GM19035 (cell line): ENCODE results near the gene MYO9B.
"Not testable (repeated sequence)": the region's sequence is repeated elsewhere in the genome, so short reads cannot be mapped to it uniquely, and the experiment has no call there.

ENCODE experiments used
- ATAC-seq: cut with Tn5 transposase; IDR thresholded peaks from one replicate; pipeline ENCODE4 v1.9.1; 2021; ENCODE audit not compliant: unreplicated experiment

Gene MYO9B

DNA sequence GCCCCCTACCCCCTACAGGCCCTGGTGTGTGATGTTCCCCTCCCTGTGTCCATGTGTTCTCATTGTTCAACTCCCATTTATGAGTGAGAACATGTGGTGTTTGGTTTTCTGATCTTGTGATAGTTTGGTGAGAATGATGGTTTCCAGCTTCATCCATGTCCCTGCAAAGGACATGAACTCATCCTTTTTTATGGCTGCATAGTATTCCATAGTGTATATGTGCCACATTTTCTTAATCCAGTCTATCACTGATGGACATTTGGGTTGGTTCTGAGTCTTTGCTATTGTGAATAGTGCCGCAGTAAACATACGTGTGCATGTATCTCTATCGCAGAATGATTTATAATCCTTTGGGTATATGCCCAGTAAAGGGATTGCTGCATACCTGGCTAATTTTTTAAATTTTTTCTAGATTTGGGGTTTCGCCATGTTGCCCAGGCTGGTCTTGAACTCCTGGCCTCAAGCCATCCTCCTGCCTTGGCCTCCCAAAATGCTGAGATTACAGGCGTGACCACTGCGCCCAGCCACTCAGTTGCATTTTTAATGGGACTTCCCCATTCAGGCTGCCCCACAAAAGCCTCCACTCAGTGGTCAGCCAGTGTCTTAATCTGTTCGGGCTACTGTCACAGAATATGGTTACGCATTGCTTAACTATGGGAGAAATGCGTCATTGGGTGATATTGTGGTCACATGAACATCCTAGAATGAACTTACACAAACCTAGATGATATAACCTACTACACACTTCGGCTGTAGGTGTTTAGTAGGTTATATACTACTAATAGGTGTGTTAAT is 62.7 kb downstream of the MYO9B start:
- not testable (repeated sequence) for ATAC-seq

DNA sequence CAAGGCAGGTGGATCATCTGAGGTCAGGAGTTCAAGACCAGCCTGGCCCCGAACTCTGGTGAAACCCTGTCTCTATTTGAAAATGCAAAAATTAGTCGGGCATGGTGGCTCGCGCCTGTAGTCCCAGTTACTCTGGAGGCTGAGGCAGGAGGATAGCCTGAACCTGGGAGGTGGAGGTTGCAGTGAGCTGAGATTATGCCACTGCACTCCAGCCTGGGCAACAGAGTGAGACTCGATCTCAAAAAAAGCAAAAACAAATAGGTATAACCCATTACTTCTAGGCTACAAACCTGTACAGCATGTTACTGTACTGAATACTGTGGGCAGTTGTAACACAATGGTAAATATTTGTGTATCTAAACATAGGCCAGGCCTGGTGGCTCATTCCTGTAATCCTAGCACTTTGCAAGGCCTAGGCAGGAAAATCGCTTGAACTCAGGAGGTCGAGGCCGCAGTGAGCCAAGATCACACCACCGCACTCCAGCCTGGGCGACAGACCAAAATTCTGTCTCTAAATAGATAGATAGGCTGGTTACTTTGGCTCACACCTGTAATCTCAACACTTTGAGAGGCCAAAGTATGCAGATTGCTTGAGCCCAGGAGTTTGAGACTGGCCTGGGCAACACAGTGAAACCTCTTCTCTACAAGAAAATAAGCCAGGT is 63.5 kb downstream of the MYO9B start:
- ATAC-seq = no peak

DNA sequence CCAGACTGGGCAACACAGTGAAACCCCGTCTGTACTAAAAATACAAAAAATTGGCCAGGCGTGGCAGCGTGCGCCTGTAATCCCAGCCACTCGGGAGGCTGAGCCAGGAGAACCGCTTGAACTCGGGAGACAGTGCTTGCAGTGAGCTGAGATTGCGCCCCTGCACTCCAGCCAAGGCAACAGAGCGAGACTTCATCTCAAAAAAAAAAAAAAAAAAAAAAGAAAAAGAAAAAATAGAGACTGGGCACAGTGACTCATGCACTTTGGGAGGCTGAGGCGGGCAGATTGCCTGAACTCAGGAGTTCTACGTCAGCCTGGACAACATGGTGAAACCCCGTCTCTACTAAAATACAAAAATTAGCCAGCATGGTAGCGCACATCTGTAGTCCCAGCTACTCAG is 69.2 kb downstream of the MYO9B start:
- ATAC-seq = not testable (repeated sequence)

DNA sequence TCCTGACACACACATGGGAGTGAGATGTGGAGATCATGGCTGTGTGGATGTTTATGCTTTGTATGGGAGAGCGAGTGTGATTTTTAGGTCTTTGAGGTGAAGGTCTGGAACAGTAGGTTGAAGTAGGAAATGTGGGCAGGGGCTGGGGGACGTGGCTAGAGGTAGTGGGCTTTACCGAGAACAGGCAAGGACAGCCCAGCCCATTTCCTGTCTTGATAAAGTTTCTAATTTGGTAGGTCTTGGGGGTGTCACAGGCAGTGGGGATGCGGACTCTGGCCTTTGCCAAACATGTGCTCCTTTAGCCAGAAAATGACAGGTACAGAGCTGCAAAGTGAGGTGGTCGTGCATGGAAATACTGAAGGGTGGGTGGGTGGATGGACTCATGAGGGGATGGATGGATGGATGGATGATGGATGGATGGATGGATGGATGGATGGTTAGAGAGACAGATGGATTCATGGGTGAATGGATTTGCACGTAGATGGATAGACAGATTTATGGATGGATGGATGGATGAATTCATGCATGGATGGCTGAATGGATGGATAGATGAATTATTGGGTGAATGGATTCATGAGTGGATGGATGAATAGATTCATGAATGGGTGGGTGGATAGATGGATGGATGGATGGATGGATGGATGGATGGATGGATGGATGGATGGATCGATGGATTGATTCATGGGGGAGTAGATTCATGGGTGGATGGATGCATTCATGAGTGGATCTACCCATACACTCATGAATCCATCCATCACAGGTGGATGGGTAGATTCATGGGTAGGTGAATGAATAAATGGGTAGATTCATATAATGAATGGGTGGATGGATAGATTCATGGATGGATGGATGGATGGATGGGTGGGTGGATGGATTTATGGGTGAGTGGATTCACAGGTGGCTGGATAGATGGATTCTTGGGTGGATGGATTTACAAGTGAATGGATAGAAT is 70.2 kb downstream of the MYO9B start:
- no peak for ATAC-seq

DNA sequence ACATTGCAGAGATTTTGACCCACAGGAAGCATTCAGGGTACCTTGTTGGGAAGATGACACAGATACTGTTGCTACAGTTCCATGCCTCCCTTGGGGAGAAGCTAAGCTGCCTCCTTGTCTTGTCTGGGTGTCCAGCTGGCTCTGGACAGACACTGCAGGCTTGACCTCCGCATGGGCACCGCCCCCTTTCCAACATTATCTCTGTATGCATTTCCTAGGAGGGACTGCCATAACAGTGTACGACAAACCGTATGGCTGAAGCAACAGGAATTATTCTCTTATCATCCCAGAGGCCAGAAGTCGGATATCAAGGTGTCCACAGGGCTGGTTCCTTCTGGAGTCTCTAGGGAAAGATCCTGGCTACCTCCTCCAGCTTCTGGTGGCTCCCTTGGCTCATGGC is 72.6 kb downstream of the MYO9B start:
- ATAC-seq = no peak

DNA sequence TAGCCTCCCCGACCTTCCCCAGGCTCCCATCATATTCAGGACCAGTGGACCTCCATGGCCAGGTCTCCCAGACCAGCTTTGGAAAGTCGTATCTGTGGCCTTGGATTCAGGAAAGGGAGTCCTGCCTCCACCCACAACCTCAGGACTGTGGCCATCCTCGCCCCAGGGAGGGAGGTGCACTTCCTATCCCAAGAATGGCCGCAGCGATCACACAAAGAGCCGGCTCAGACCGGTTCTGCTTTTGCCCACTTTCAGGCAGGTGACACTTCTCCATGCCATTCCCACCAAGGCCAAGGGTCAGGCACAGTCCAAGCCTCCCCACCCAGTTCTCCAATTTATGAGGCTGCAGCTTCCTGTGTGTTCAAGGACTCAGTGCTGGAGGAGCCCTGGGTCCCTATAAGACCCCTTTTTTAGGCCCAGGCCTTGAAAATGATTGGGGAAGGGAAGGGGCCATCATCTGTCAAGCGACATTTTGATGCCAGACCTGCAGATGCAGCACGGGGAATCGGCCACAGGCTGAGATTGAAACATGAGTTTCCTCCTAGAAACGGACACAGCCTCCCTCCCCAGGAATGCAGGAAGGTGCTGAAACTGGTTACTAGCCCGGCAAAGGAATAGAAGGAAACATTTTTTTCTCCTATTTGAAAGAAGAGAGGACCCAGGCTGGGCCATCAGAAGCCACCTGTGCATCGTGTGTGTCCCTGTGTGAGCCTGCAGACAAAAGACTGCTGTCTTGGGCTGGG is 74.0 kb downstream of the MYO9B start:
- no peak for ATAC-seq

DNA sequence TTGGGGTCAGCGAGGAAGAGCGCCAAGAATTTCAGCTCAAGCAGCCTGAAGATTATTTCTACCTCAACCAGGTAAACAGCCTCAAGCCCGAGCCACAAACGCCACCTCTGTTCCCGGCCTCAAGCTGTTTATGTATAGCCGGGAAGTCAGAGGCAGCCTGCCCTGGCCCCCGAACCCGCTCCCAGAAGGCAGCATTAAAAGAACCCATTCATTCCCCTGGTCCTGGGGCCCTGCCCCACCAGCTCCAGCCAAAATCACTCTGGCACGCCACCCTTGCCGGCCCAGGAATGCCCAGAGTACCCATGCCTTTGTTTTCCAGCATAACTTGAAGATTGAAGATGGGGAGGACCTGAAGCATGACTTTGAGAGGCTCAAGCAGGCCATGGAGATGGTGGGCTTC is 78.4 kb downstream of the MYO9B start:
- ATAC-seq = no peak

DNA sequence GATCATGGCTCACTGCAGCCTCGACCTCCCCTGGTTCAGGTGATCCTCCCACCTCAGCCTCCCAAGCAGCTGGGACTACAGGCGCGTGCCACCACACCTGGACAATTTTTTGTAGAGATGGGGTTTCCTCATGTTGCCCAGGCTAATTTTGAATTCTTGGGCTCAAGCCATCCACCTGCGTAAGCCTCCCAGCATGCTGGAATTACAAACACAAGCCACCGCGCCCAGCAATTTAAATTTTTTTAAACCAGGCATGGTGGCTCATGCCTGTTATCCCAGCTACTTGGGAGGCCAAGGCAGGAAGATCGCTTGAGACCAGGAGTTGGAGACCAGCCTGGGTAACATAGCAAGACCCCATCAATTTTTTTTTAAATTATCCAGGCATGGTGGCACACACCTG is 79.7 kb downstream of the MYO9B start:
- no peak for ATAC-seq

DNA sequence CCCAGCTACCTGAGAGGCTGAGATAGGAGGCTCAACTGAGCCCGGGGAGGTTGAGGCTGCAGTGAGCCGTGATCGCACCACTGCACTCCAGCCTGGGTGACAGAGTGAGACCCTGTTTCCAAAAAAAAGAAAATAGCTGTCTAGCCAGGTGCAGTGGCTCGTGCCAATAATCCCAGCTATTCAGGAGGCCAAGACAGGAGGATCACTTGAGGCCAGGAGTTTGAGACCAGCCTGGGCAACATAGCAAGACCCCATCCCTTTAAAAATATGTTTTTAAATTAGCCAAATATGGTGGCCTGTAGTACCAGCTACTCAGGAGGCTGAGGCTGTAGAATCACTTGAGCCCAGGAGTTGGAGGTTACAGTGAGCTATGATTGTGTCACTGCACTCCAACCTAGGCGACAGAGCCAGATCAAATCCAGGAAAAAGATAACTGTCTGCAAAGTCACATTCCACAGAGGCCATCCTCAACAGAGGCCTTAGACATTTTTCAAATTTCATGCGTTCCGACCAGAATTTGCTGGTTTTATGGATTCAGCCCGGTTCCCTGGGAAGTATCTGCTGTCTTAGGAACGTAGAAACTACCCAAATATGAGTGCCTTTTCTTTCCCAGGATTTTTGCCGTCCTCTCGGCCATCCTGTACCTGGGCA is 80.8 kb downstream of the MYO9B start:
- no peak for ATAC-seq

DNA sequence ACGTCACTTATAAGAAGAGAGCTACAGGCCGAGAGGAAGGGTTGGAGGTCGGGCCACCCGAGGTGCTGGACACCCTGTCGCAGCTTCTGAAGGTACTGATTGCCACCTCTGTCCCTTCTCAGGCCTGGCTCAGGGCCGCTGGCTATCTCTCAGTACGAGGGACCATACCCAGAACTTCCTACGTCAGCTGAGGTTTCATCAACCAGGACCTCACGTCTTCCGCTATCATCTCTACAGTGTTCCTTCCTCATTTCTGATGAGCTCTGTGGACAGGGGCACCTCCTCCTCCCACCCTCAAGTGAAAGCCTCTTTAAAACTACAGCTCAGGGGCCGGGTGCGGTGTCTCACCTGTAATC is 81.3 kb downstream of the MYO9B start:
- ATAC-seq = no peak

DNA sequence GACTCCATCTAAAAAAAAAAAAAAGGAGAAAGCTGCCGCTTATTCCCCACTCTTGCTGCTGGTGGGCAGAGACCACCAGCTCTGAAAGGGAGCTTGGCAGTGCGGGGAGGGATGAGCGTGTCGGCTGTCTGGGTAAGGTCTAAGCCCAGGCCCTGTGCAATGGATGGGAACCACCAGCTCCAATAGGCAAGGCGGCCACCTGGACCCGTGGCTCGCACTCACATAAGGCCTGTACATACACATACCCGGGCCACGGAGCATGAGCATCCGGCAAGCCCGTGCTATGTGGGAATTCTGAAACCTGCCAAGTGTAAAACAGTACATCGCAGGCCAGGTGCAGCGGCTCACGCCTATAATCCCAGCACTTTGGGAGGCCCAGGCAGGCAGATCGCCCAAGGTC is 83.0 kb downstream of the MYO9B start:
- no peak for ATAC-seq

DNA sequence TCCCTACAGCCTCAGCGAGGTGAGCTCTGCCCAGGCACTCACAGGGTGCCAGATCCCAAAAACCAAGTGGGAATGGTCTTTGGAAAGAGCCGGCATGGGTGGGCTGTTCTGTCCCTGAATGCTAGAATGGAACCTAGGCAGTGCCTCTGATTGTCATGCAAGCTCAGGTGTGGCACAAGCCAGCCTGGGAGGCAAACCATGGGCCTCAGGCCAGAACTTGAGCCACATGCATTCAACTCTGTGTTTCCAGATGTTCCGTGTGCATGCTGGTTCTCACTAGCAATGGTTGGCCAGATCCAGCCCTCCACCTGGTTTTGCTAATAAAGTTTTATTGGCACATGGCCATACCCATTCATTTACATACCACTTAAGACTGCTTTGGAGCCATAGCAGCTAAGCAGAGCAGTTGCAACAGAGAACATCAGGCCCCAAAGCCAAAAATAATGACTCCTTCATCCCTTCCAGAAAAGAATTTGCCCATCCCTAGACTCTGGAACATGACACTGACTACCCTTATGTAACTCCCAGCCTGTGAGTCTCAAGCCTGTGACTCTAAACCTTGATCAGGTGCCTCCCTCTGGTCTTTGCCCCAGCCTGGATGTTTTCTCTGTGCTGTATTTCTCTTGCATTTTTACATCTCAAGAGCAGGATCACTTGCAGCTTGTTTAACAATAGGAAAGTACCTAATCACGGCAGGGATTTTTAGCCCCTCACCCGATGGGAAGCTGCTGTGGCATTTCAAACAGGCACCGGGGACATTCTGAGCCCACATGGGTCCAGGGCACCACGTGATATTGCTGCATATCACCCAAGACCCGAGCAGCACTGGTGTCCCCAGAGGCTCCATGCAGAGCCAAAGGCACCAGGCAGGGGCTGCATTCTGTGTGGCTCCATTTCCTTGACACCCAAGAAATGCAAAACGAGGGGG is 84.2 kb downstream of the MYO9B start:
- ATAC-seq = no peak

DNA sequence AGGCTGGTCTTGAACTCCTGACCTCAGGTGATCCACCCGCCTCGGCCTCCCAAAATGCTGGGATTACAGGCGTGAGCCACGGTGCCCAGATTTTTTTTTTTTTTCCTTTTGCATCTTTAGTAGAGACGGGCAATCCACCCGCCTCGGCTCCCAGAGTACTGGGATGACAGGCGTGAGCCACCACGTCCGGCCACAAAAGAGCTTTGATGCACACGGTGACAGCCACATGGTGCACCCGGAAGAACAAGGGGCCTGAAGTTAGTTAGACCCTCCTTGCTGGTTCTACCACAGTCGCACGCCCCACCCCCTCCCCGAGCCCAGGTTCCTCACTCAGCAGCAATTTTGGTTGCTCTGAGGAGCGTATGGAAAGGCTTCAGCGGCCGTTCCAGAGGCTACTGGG is 85.3 kb downstream of the MYO9B start:
- no peak for ATAC-seq

DNA sequence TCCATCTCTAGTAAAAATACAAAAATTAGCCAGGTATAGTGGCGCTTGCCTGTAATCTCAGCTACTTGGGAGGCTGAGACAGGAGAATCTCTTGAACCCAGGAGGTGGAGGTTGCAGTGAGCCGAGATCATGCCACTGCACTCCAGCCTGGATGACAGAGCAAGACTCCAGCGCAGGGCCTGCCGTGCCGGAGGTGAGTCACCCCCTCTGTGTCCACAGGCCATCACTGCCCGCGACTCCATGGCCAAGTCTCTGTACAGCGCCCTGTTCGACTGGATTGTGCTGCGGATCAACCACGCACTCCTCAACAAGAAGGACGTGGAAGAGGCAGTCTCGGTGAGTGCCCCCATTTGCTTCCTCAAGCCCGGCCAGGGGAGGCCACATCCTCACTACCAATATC is 86.6 kb downstream of the MYO9B start:
- not testable (repeated sequence) for ATAC-seq

DNA sequence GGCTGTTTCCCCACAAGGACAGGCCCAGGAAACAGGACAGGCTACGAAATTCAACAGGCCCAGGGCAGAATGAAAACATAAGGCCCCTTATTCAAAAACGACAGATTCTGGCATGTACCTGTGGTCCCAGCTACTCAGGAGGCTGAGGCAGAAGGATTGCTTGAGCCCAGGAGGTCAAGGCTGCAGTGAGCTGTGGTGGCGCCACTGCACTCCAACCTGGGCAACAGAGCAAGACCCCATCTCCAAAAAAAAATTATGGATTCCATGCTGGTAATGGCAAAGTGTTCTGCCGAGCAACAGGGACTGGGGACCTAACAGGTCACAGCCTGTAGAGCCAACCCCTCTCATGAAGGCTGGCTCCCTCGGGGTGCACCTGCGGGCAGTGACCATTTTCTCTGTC is 87.0 kb downstream of the MYO9B start:
- no peak for ATAC-seq

DNA sequence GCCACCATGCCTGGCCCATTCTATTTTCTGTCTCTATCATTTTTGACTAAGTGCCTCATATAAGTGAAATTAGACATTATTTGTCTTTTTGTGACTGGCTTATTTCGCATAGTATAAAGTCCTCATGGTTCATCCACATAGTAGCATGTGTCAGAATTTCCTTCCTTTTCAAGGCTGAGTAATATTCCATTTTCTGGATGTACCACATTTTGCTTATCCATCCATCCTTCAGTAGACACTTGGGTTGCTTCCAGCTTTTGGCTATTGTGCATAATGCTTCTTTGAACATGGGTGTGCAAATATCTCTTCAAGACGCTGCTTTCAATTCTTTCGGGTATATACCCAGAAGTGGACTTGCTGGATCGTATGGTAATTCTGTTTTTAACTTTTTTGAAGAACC is 88.1 kb downstream of the MYO9B start:
- no peak for ATAC-seq

DNA sequence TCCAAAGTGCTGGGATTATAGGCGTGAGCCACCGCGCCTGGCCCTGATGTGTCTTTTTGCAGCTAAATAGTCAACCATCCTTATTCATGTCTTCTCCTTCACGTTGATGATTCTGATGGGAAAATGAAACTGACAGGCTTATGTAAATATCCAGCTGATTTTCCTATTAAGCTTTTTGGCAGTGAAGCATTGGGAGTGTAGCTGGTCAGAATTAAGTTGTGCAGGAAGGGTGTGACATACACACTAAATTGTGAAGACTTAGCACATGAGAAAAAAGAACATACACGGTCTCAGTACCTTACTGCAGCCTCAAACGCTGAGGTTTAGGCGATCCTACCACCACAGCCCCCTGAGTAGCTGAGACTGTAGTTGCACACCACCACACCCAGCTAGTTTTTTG is 89.1 kb downstream of the MYO9B start:
- no peak for ATAC-seq

DNA sequence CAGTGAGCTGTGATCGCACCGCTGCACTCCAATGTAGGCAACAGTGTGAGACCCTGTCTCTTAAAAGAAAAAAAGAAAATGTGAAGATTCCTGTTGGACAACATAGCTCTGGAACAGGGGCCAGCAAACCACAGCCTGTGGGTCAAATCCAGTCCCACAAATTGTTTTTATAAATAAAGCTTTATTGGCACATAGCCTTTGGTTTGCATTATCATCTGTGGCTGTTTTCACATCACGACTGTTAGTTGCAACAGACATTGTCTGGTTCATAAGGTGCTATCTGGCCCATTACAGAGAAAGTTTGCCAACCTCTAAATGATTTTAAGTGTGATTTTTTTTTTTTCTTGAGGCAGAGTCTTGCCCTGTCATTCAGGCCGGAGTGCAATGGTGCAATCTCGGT is 90.1 kb downstream of the MYO9B start:
- no peak for ATAC-seq

DNA sequence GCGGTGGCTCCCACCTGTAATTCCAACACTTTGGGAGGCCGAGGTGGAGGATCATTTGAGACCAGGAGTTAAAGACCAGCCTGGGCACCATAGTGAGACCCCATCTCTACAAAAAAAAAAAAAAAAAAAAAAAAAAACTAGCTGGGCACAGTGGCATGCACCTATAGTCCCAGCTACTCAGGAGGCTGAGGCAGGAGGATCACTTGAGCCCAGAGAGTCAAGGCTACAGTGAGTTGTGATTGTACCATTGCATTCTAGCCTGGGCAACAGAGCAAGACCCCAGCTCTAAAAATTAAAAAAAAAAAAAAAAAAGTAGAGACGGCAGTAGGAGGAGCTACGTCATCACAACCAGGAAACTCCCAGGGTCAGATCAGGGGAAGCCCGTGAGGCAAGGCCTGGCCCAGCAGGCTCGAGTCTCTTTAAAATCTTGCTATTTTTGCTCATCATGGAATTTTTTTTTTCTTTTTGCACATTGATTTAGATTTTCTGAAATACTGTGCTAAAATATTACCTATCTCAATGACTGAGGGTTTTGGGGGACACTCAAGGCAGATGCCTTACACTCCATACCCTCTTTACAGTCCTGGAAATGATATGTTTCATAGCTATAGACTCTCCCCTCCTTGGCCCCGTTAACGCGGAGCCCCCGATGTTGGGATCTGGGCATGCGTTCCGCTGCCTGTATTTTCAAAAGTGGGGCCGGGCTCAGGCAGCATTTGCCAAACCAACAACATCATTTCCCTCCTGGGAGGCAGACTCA is 95.1 kb downstream of the MYO9B start:
- ATAC-seq = no peak
